OCI-LY7 (cell line): ENCODE measurements around the gene KCNA3.

Experiments
- CTCF ChIP-seq: fragments of 200-600 bp; sonication (generic); conservative IDR thresholded peaks from 2 replicates; pipeline ENCODE4 v1.5.1; 2014; ENCODE audit warnings: mild to moderate bottlenecking, antibody characterized with exemption, low read length, moderate library complexity, mixed read lengths
- EZH2phosphoT487 ChIP-seq: fragments of 200-600 bp; sonication (generic); IDR thresholded peaks from 2 replicates; pipeline ENCODE4 v1.6.1; 2018; ENCODE audit warnings: low read depth, borderline replicate concordance, mild to moderate bottlenecking, mixed run types, antibody characterized with exemption, low read length, moderate library complexity, mixed read lengths

DNA sequence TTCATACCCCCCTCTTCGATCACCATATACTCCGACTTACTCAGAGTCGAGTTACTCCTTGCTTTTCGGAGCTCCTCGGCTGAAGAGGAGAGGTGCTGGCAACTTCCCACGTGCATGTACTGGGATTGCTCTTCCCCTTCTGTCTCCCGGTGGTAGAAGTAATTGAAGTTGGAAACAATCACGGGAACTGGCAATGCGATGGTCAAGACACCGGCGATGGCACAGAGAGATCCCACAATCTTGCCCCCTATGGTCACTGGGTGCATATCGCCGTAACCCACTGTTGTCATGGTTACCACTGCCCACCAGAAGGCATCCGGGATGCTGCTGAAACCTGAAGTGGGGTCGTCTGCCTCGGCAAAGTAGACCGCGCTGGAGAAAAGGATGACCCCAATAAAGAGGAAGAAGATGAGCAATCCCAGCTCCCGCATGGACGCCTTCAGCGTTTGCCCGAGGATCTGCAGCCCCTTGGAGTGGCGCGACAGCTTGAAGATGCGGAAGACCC lies 1.5 kb downstream of the KCNA3 start:
- TF ChIP-seq CTCF (0 out of 2 replicates have a peak, but pooled peaks have one; percentile 30), EZH2phosphoT487 (no peak)
